Neural cell (in vitro differentiated cells): ENCODE measurements around the gene ASPHD1. TPM values are rescaled to one million over a fixed set of nuclear protein-coding genes. Genes with fewer than 3 reads are reported as not detected.

Source experiments
- H2AFZ ChIP-seq: fragments of 200-600, 300-800 bp; sonication (generic), shearing (Covaris generic); 2 replicates; pipeline ENCODE4 v1.6.0; 2014; ENCODE audit warnings: low read depth, mild to moderate bottlenecking, antibody characterized with exemption, low read length, moderate library complexity
- H3F3A ChIP-seq: fragments of 200-600 bp; shearing (Covaris generic); 2 replicates; pipeline ENCODE4 v1.6.1; 2016; ENCODE audit warnings: mild to moderate bottlenecking, moderate library complexity, mixed read lengths, antibody characterized with exemption, low read length; ENCODE audit not compliant: insufficient read depth, poor library complexity, severe bottlenecking
- H3K27ac ChIP-seq: fragments of 200-600, 300-800 bp; sonication (generic), shearing (Covaris generic); 2 replicates; pipeline ENCODE4 v1.5.1; 2014; ENCODE audit warnings: mild to moderate bottlenecking, low read length, moderate library complexity
- H3K27me3 ChIP-seq: fragments of 300-800, 200-600 bp; sonication (generic), shearing (Covaris generic); 2 replicates; pipeline ENCODE4 v1.6.0; 2014; ENCODE audit warnings: mild to moderate bottlenecking, low read depth, low read length, moderate library complexity; ENCODE audit not compliant: insufficient read depth
- H3K36me3 ChIP-seq: fragments of 300-800, 200-600 bp; sonication (generic), shearing (Covaris generic); 2 replicates; pipeline ENCODE4 v1.5.1; 2014; ENCODE audit warnings: mild to moderate bottlenecking, antibody characterized with exemption, low read length, moderate library complexity; ENCODE audit not compliant: insufficient read depth
- H3K4me2 ChIP-seq: fragments of 300-800, 200-600 bp; sonication (generic), shearing (Covaris generic); 2 replicates; pipeline ENCODE4 v1.6.0; 2014; ENCODE audit warnings: mild to moderate bottlenecking, low read length
- H3K4me3 ChIP-seq: fragments of 300-800, 200-600 bp; sonication (generic), shearing (Covaris generic); 2 replicates; pipeline ENCODE4 v1.5.1; 2014; ENCODE audit warnings: mild to moderate bottlenecking, low read length, moderate library complexity
- H3K79me2 ChIP-seq: fragments of 200-600 bp; shearing (Covaris generic); replicated peaks from 2 replicates; pipeline ENCODE4 v1.6.0; 2014; ENCODE audit warnings: mild to moderate bottlenecking, low read length, moderate library complexity; ENCODE audit not compliant: insufficient read depth
- H3K9ac ChIP-seq: fragments of 300-800, 200-600 bp; sonication (generic), shearing (Covaris generic); 2 replicates; pipeline ENCODE4 v1.6.1; 2016; ENCODE audit warnings: mild to moderate bottlenecking, low read length, mixed read lengths
- H3K9me2 ChIP-seq: fragments of 200-600 bp; shearing (Covaris generic); 2 replicates; pipeline ENCODE4 v1.6.1; 2016; ENCODE audit warnings: mild to moderate bottlenecking, low read length, mixed read lengths; ENCODE audit not compliant: insufficient read depth
- H3K9me3 ChIP-seq: fragments of 200-600, 300-800 bp; sonication (generic), shearing (Covaris generic); 2 replicates; pipeline ENCODE4 v1.6.1; 2016; ENCODE audit warnings: mild to moderate bottlenecking, mixed run types, low read length, moderate library complexity, mixed read lengths
- H4K20me1 ChIP-seq: fragments of 200-600 bp; shearing (Covaris generic); 2 replicates; pipeline ENCODE4 v1.6.1; 2016; ENCODE audit warnings: mild to moderate bottlenecking, mixed run types; ENCODE audit not compliant: insufficient read depth
- EP300 ChIP-seq: fragments of 450-650 bp; conservative IDR thresholded peaks from 2 replicates; pipeline ENCODE4 v1.6.1; 2014; ENCODE audit warnings: antibody characterized with exemption, mild to moderate bottlenecking, moderate library complexity; ENCODE audit not compliant: poor library complexity, severe bottlenecking
- EZH2 ChIP-seq: fragments of 200-600, 300-800 bp; shearing (Covaris generic), sonication (generic); IDR thresholded peaks from 2 replicates; pipeline ENCODE4 v1.6.1; 2014; ENCODE audit warnings: antibody characterized with exemption, low read length, borderline replicate concordance, mild to moderate bottlenecking; ENCODE audit not compliant: insufficient read depth, poor library complexity, severe bottlenecking
- MXI1 ChIP-seq: fragments of 450-650 bp; conservative IDR thresholded peaks from 2 replicates; pipeline ENCODE4 v1.6.1; 2014; ENCODE audit warnings: antibody characterized with exemption, mild to moderate bottlenecking; ENCODE audit not compliant: poor library complexity, severe bottlenecking
- POLR2AphosphoS5 ChIP-seq: IDR thresholded peaks from 2 replicates; pipeline ENCODE4 v1.6.1; 2012
- RAD21 ChIP-seq: fragments of 450-650 bp; conservative IDR thresholded peaks from 2 replicates; pipeline ENCODE4 v1.6.1; 2014; ENCODE audit warnings: antibody characterized with exemption, mild to moderate bottlenecking, moderate library complexity
- SMC3 ChIP-seq: fragments of 450-650 bp; conservative IDR thresholded peaks from 2 replicates; pipeline ENCODE4 v1.6.1; 2014; ENCODE audit warnings: antibody characterized with exemption, mild to moderate bottlenecking, moderate library complexity; ENCODE audit not compliant: poor library complexity
- TAF1 ChIP-seq: IDR thresholded peaks from 2 replicates; pipeline ENCODE4 v1.6.1; 2012; ENCODE audit warnings: low read depth
- polyA plus RNA-seq: library from polyadenylated mRNA; depleted of rRNA; stranded (reverse); fragments of >200 nt; gene quantifications from 2 replicates; pipeline ENCODE4 v1.2.3, GENCODE V29; 2014
- TF ChIP-seq, protein P1 (sequence below): fragments of 450-650 bp; IDR thresholded peaks from 2 replicates; pipeline ENCODE4 v1.5.1; 2014; ENCODE audit warnings: antibody characterized with exemption, mild to moderate bottlenecking, moderate library complexity; ENCODE audit not compliant: poor library complexity, severe bottlenecking
- TF ChIP-seq, protein P2 (sequence below): IDR thresholded peaks from 2 replicates; pipeline ENCODE4 v1.6.1; 2012; ENCODE audit warnings: borderline replicate concordance

Gene ASPHD1
- polyA plus RNA-seq, 1 donor from 2014 or later: 38.9 TPM

DNA sequence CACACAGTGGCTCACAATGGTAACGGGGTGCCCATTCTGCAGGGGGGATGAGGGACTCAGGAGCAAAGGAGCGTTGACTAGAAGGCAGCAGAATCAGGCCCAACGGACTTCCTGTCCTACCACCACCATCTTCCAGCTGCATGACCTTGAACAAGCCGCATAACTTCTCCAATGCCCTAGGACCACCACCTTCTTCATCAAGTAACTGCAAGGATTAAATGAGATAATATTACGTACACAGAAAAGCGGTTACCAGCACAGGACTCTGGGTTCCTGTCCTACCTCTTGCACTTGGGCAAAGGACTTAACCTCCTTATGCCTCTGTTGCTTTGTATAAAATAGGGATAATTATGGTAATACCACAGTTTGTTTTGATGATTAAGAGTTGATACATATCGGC lies 4.7 kb downstream of the ASPHD1 start:
- no peaks in the 10 kb centered on the region for H3K36me3 ChIP-seq
- H3K9me2 ChIP-seq: no peaks in the 10 kb centered on the region
- TF ChIP-seq RAD21: no peak
- TF ChIP-seq MXI1: no peak
- no peak for TF ChIP-seq EP300
- TF ChIP-seq EZH2: no peak
- TF ChIP-seq, protein P1, sequence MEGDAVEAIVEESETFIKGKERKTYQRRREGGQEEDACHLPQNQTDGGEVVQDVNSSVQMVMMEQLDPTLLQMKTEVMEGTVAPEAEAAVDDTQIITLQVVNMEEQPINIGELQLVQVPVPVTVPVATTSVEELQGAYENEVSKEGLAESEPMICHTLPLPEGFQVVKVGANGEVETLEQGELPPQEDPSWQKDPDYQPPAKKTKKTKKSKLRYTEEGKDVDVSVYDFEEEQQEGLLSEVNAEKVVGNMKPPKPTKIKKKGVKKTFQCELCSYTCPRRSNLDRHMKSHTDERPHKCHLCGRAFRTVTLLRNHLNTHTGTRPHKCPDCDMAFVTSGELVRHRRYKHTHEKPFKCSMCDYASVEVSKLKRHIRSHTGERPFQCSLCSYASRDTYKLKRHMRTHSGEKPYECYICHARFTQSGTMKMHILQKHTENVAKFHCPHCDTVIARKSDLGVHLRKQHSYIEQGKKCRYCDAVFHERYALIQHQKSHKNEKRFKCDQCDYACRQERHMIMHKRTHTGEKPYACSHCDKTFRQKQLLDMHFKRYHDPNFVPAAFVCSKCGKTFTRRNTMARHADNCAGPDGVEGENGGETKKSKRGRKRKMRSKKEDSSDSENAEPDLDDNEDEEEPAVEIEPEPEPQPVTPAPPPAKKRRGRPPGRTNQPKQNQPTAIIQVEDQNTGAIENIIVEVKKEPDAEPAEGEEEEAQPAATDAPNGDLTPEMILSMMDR: no peak
- TF ChIP-seq, protein P2, sequence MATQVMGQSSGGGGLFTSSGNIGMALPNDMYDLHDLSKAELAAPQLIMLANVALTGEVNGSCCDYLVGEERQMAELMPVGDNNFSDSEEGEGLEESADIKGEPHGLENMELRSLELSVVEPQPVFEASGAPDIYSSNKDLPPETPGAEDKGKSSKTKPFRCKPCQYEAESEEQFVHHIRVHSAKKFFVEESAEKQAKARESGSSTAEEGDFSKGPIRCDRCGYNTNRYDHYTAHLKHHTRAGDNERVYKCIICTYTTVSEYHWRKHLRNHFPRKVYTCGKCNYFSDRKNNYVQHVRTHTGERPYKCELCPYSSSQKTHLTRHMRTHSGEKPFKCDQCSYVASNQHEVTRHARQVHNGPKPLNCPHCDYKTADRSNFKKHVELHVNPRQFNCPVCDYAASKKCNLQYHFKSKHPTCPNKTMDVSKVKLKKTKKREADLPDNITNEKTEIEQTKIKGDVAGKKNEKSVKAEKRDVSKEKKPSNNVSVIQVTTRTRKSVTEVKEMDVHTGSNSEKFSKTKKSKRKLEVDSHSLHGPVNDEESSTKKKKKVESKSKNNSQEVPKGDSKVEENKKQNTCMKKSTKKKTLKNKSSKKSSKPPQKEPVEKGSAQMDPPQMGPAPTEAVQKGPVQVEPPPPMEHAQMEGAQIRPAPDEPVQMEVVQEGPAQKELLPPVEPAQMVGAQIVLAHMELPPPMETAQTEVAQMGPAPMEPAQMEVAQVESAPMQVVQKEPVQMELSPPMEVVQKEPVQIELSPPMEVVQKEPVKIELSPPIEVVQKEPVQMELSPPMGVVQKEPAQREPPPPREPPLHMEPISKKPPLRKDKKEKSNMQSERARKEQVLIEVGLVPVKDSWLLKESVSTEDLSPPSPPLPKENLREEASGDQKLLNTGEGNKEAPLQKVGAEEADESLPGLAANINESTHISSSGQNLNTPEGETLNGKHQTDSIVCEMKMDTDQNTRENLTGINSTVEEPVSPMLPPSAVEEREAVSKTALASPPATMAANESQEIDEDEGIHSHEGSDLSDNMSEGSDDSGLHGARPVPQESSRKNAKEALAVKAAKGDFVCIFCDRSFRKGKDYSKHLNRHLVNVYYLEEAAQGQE: no peak
- TF ChIP-seq SMC3: no peak
- no peak for TF ChIP-seq TAF1
- H3K27ac ChIP-seq: no peak overlapping the region
- H3K27me3 ChIP-seq: no peaks in the 10 kb centered on the region
- no peaks in the 10 kb centered on the region for H3K9me3 ChIP-seq
- H3K9ac ChIP-seq: no peak overlapping the region
- H3K4me2 ChIP-seq: no peak overlapping the region
- H3F3A ChIP-seq: no peaks in the 10 kb centered on the region
- peaks cover 4% of the 10 kb centered on the region for H3K79me2 ChIP-seq
- no peak overlapping the region for H2AFZ ChIP-seq
- H3K4me3 ChIP-seq: no peak overlapping the region
- H4K20me1 ChIP-seq: no peaks in the 10 kb centered on the region

DNA sequence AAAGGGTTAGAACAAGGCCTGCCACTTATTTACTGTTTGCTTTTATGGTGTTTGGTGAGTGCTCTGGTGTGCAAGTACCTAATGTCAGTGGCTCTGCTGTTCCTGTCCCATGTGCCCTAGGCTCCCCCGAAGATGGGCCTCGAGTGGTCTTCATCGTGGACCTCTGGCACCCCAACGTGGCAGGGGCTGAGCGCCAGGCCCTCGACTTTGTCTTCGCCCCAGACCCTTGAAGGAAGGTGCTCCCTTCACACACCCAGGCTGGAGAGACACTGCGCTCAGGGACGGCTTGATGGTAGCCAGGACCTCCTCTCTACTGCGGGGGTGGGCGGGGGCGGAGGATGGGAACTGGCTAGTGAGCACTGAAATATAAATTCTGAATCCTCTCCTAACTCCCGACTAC lies 5.4 kb downstream of the ASPHD1 start:
- H3K36me3 ChIP-seq: no peaks in the 10 kb centered on the region
- H3K9me2 ChIP-seq: no peaks in the 10 kb centered on the region
- H3K9ac ChIP-seq: no peak overlapping the region
- H3F3A ChIP-seq: no peaks in the 10 kb centered on the region
- no peak overlapping the region for H3K27ac ChIP-seq
- peaks cover 4% of the 10 kb centered on the region for H3K79me2 ChIP-seq
- TF ChIP-seq, protein P1: no peak
- TF ChIP-seq SMC3 (no peak), POLR2AphosphoS5 (no peak), TAF1 (no peak)
- TF ChIP-seq, protein P2: no peak
- no peaks in the 10 kb centered on the region for H3K27me3 ChIP-seq
- H3K9me3 ChIP-seq: no peaks in the 10 kb centered on the region
- H4K20me1 ChIP-seq: no peaks in the 10 kb centered on the region
- no peak overlapping the region for H2AFZ ChIP-seq
- H3K4me2 ChIP-seq: no peak overlapping the region
- H3K4me3 ChIP-seq: no peak overlapping the region
